ENCODE results near the gene UST. TPM values are rescaled to one million over a fixed set of nuclear protein-coding genes. Genes with fewer than 3 reads are reported as not detected.

The UST gene
- total and polyA plus RNA-seq, 2 of the 8 experiments (the other 6 are each of a cell fraction or from before 2014, with no cell fraction given), result 13.5 to 34.5 TPM

- no peak overlapping the region for H3K9ac ChIP-seq (replicated peaks in 1 of 4; ENCODE audit: extremely low read depth in 1 of 4, low read depth in 3 of 4, low read length in 3 of 4)
- H4K91ac ChIP-seq (replicated peaks; ENCODE audit: insufficient read length, low read length), result no peak overlapping the region
- FAIRE-seq (no peak), DNase-seq (ENCODE audit: low read depth in 1 of 2, low spot score in 2 of 2) (no peak)
- H2BK12ac ChIP-seq (ENCODE audit: low read depth, low read length), result no peak overlapping the region
- CTCF ChIA-PET (ENCODE audit: partially characterized antibody), result interaction anchor here (0.6 to 6.2 kb wide), 16 partner anchors 10 to 467 kb away, joined by 3 to 52 read pairs (median 6); no protein-coding TSS in a partner anchor
- H3K27ac ChIP-seq (ENCODE audit: low read depth, low read length), result no peak overlapping the region
- H3K4me3 ChIP-seq (ENCODE audit: extremely low read depth in 1 of 4, insufficient read depth in 2 of 4, low read depth in 3 of 4, low read length in 4 of 4), result no peak overlapping the region
- H2BK5ac ChIP-seq (ENCODE audit: low read depth, low read length), result no peak overlapping the region
- H3K4ac ChIP-seq (replicated peaks; ENCODE audit: insufficient read length, low read depth, low read length), result no peak overlapping the region
- no peak overlapping the region for H2BK20ac ChIP-seq (ENCODE audit: low read length)
- H3K23me2 ChIP-seq (ENCODE audit: low read depth, low read length), result no peaks in the 10 kb centered on the region; the same call in 1 of the 2 replicates
- H2AFZ ChIP-seq (ENCODE audit: low read length), result no peak overlapping the region
- H4K5ac ChIP-seq (ENCODE audit: insufficient read length, low read depth, low read length), result no peak overlapping the region
- no peaks in the 10 kb centered on the region for H3K4me1 ChIP-seq (replicated peaks in 1 of 4; ENCODE audit: control insufficient read depth in 3 of 4, insufficient read depth in 4 of 4, low read length in 3 of 4)
- H3K9me3 ChIP-seq (ENCODE audit: insufficient read depth in 2 of 2, low read depth in 1 of 2, low read length in 1 of 2), result no peaks in the 10 kb centered on the region
- H2BK15ac ChIP-seq (ENCODE audit: low read length), result no peak overlapping the region
- H3K23ac ChIP-seq (ENCODE audit: insufficient read length), result no peak overlapping the region
- POLR2A ChIA-PET (ENCODE audit: partially characterized antibody), result no interaction called here
- no peak overlapping the region for H4K8ac ChIP-seq (ENCODE audit: extremely low read depth, insufficient read depth, low read length)
- H3K18ac ChIP-seq (ENCODE audit: extremely low read depth, low read length), result no peak overlapping the region
- H3K4me2 ChIP-seq (ENCODE audit: insufficient read depth in 1 of 2, low read depth in 2 of 2, low read length in 2 of 2), result no peak overlapping the region
- H2AK5ac ChIP-seq (ENCODE audit: low read depth, low read length), result no peak overlapping the region
- H4K20me1 ChIP-seq (replicated peaks in 1 of 2; ENCODE audit: control insufficient read depth in 1 of 2, insufficient read depth in 2 of 2, low read length in 2 of 2), result no peaks in the 10 kb centered on the region
- H3K14ac ChIP-seq (ENCODE audit: insufficient read length), result no peak overlapping the region
- H3K79me2 ChIP-seq (ENCODE audit: control insufficient read depth in 1 of 2, insufficient read depth in 2 of 2, low read length in 2 of 2), result no peaks in the 10 kb centered on the region
- H3K36me3 ChIP-seq (ENCODE audit: control insufficient read depth in 2 of 4, insufficient read depth in 4 of 4, low read length in 3 of 4), result peaks cover 2 to 30% (median 22%) of the 10 kb centered on the region in 4 experiments; a peak in 7 of 8 replicates
- H3K56ac ChIP-seq (replicated peaks; ENCODE audit: insufficient read length, low read depth, low read length), result no peak overlapping the region
- no peak for TF ChIP-seq SUZ12 (IDR thresholded peaks at IDR 0.05; ENCODE audit: low read length)
- TF ChIP-seq SIRT6 (IDR thresholded peaks at IDR 0.05; ENCODE audit: low read length), result no peak
- no peak for TF ChIP-seq BACH1 (IDR thresholded peaks at IDR 0.05; ENCODE audit: low read length)
- TF ChIP-seq JUN (IDR thresholded peaks at IDR 0.05; ENCODE audit: low read depth, low read length), result no peak
- TF ChIP-seq MAX (IDR thresholded peaks at IDR 0.05), result no peak
- no peak for TF ChIP-seq CBX5 (IDR thresholded peaks at IDR 0.05; ENCODE audit: low read depth, low read length)
- 77% methylated on average over 2 of the region's 2 CpGs; no CpG with 5 or more reads in 1 of the 2 experiments for WGBS, 2 experiments (ENCODE audit: extremely low coverage in 1 of 2, insufficient coverage in 1 of 2, insufficient read length in 1 of 2, insufficient replicate concordance in 2 of 2, low coverage in 1 of 2, low lambda C conversion rate in 2 of 2, missing lambda C conversion rate in 1 of 2)
- H2BK120ac ChIP-seq (replicated peaks; ENCODE audit: low read depth, low read length), result no peak overlapping the region
- H3K79me1 ChIP-seq (ENCODE audit: low read depth, low read length), result no peaks in the 10 kb centered on the region
- no peaks in the 10 kb centered on the region for H3K27me3 ChIP-seq (replicated peaks in 1 of 4; ENCODE audit: control insufficient read depth in 3 of 4, extremely low read depth in 1 of 4, insufficient read depth in 3 of 4, low read length in 3 of 4)
These were observed 278.2 kb downstream of the UST start for GRCh38 chr6:149025061-149025460.

Measured in H1 (cell line).